GM12878 (cell line): Measurements from ENCODE around the gene SCYL1. TPM values are rescaled to one million over a fixed set of nuclear protein-coding genes. Genes with fewer than 3 reads are reported as not detected.
A peak's percentile ranks its signal among the peaks of the same experiment; 100 is the strongest.

Experiments used
- ATAC-seq: fragments of 200-7000 bp; cut with Tn5 transposase; 3 replicates; pipeline ENCODE4 v1.9.1; 2020; ENCODE audit warnings: mild to moderate bottlenecking, moderate library complexity
- BruUV-seq: library from RNA; stranded (reverse); fragments of 400-500 nt; replicated peaks from 2 replicates; lab custom pipeline; 2021; lab: Mats Ljungman, UMichigan
- CTCF ChIA-PET: fragments of 300-600 bp; sonication (Branson Sonifier 250); formaldehyde crosslinking; extraction: SDS; loops from one replicate; lab custom pipeline; 2021; ENCODE audit warnings: inconsistent platforms; lab: Yijun Ruan, JAX
- POLR2A ChIA-PET: fragments of 350-600 bp; formaldehyde crosslinking; extraction: SDS; loops from one replicate; lab custom pipeline; 2021; ENCODE audit warnings: inconsistent platforms; lab: Charles Lee
- RAD21 ChIA-PET: fragments of 300-600 bp; sonication (Branson Sonifier 250); formaldehyde crosslinking; loops from one replicate; lab custom pipeline; 2023; ENCODE audit warnings: antibody characterized with exemption; ENCODE audit not compliant: unreplicated experiment; lab: Charles Lee
- SMC1A ChIA-PET: fragments of 300-600 bp; sonication (Branson Sonifier 250); formaldehyde crosslinking; loops from one replicate; lab custom pipeline; 2023; ENCODE audit not compliant: unreplicated experiment, uncharacterized antibody; lab: Charles Lee
- DNase-seq: peaks from one replicate; pipeline ENCODE4 v3.0.0-alpha.2; 2011; ENCODE audit warnings: low read depth, low spot score
- FAIRE-seq: peaks from 3 replicates; lab custom pipeline; 2011; peaks lifted over from hg19 to GRCh38; lab: Jason Lieb, UNC
- H2AFZ ChIP-seq: 2 replicates; pipeline ENCODE4 v1.6.0; 2011; ENCODE audit warnings: low read depth, low read length, control low read depth; ENCODE audit not compliant: control insufficient read depth
- H3K27ac ChIP-seq: 2 replicates; pipeline ENCODE4 v1.5.1; 2011; ENCODE audit warnings: control low read depth; ENCODE audit not compliant: control insufficient read depth, insufficient read depth
- H3K27me3 ChIP-seq, 2 experiments: replicated peaks in 1 of 2; 2 replicates each; pipeline versions ENCODE4 v1.6.0 to v1.6.1; 2011; ENCODE audit warnings: low read length in 1 of 2; ENCODE audit not compliant: control insufficient read depth in 2 of 2, insufficient read depth in 2 of 2
- H3K36me3 ChIP-seq, 2 experiments: 2 replicates each; pipeline ENCODE4 v1.5.1; 2011; ENCODE audit warnings: low read length in 1 of 2; ENCODE audit not compliant: control insufficient read depth in 2 of 2, insufficient read depth in 2 of 2
- H3K4me1 ChIP-seq: 2 replicates; pipeline ENCODE4 v1.6.1; 2011; ENCODE audit warnings: mild to moderate bottlenecking, low read length, moderate library complexity, mixed read lengths; ENCODE audit not compliant: control insufficient read depth, insufficient read depth
- H3K4me2 ChIP-seq: 2 replicates; pipeline ENCODE4 v1.6.0; 2011; ENCODE audit warnings: control low read depth; ENCODE audit not compliant: control insufficient read depth, insufficient read depth
- H3K4me3 ChIP-seq: fragments of 200-600 bp; sonication (generic); 2 replicates; pipeline ENCODE4 v1.5.1; 2016
- H3K79me2 ChIP-seq: 2 replicates; pipeline ENCODE4 v1.6.0; 2011; ENCODE audit warnings: low read length; ENCODE audit not compliant: control insufficient read depth, insufficient read depth
- H3K9ac ChIP-seq: 2 replicates; pipeline ENCODE4 v1.8.0; 2011; ENCODE audit warnings: low read length, control low read depth, mixed read lengths; ENCODE audit not compliant: control insufficient read depth, insufficient read depth
- H3K9me3 ChIP-seq: replicated peaks from 3 replicates; pipeline ENCODE4 v1.5.1; 2011; ENCODE audit warnings: mild to moderate bottlenecking, low read length; ENCODE audit not compliant: control insufficient read depth, insufficient read depth
- H4K20me1 ChIP-seq: 2 replicates; pipeline ENCODE4 v1.6.0; 2011; ENCODE audit not compliant: control insufficient read depth, insufficient read depth
- CTCF ChIP-seq, 3 experiments: IDR thresholded peaks in 2 of 3; conservative IDR thresholded peaks in 1 of 3; 2 replicates each; pipeline ENCODE4 v1.5.1; 2011; ENCODE audit warnings: low read depth in 3 of 3, low read length in 3 of 3, mild to moderate bottlenecking in 3 of 3, control low read depth in 2 of 3, moderate library complexity in 2 of 3, inconsistent platforms in 1 of 3, mixed read lengths in 1 of 3; ENCODE audit not compliant: control insufficient read depth in 2 of 3, insufficient read depth in 1 of 3; ENCODE audit errors: extremely low read depth in 1 of 3
- DPF2 ChIP-seq: fragments of 450-650 bp; IDR thresholded peaks from 2 replicates; pipeline ENCODE4 v1.6.1; 2017; ENCODE audit warnings: mild to moderate bottlenecking
- EP300 ChIP-seq, 2 experiments: fragments of 150-350 bp in 1 of 2; IDR thresholded peaks; 2 replicates each; pipeline ENCODE4 v1.6.1; 2011 to 2012; ENCODE audit warnings: low read depth in 2 of 2, low read length in 2 of 2, borderline replicate concordance in 1 of 2, improper control_type of control experiment in 1 of 2, inconsistent platforms in 1 of 2; ENCODE audit not compliant: control insufficient read depth in 1 of 2
- FOXK2 ChIP-seq: fragments of 450-650 bp; IDR thresholded peaks from 2 replicates; pipeline ENCODE4 v1.6.1; 2017; ENCODE audit warnings: mild to moderate bottlenecking, moderate library complexity
- IKZF1 ChIP-seq: fragments of 450-650 bp; conservative IDR thresholded peaks from 2 replicates; pipeline ENCODE4 v1.6.1; 2017; ENCODE audit warnings: antibody characterized with exemption, mild to moderate bottlenecking
- KAT2A ChIP-seq: conservative IDR thresholded peaks from 2 replicates; pipeline ENCODE4 v1.6.1; 2011; ENCODE audit warnings: low read depth, low read length; ENCODE audit not compliant: control insufficient read depth
- MXI1 ChIP-seq: fragments of 150-350 bp; IDR thresholded peaks from 2 replicates; pipeline ENCODE4 v1.6.1; 2011; ENCODE audit warnings: low read depth, mild to moderate bottlenecking, inconsistent platforms, low read length, improper control_type of control experiment
- PAX5 ChIP-seq: IDR thresholded peaks from 2 replicates; pipeline ENCODE4 v1.6.1; 2011; ENCODE audit warnings: low read depth, low read length, borderline replicate concordance
- RBBP5 ChIP-seq: fragments of 200-600 bp; sonication (generic); conservative IDR thresholded peaks from 2 replicates; pipeline ENCODE4 v1.6.1; 2016
- SKIL ChIP-seq: fragments of 450-650 bp; IDR thresholded peaks from 2 replicates; pipeline ENCODE4 v1.6.1; 2017; ENCODE audit warnings: mild to moderate bottlenecking, low read depth, inconsistent platforms; ENCODE audit not compliant: poor library complexity, severe bottlenecking
- SMAD1 ChIP-seq: fragments of 450-650 bp; IDR thresholded peaks from 2 replicates; pipeline ENCODE4 v1.6.1; 2018; ENCODE audit warnings: mild to moderate bottlenecking, low read depth; ENCODE audit not compliant: partially characterized antibody
- SMAD5 ChIP-seq: IDR thresholded peaks from 2 replicates; pipeline ENCODE4 v1.6.1; 2016; ENCODE audit warnings: antibody characterized with exemption, low read depth
- TCF12 ChIP-seq: IDR thresholded peaks from 2 replicates; pipeline ENCODE4 v1.6.1; 2011; ENCODE audit warnings: low read depth, mild to moderate bottlenecking, low read length
- ZBTB11 ChIP-seq: fragments of 450-650 bp; formaldehyde crosslinking; IDR thresholded peaks from 2 replicates; pipeline ENCODE4 v1.5.0; 2022; ENCODE audit warnings: mild to moderate bottlenecking, missing genetic modification characterization
- ZNF24 ChIP-seq: fragments of 450-650 bp; IDR thresholded peaks from 2 replicates; pipeline ENCODE4 v1.6.1; 2017; ENCODE audit warnings: antibody characterized with exemption, mild to moderate bottlenecking
- WGBS: methylation state at CpG from one replicate; pipeline ENCODE4 v1.1.6; 2016; ENCODE audit warnings: low lambda C conversion rate; ENCODE audit not compliant: insufficient replicate concordance, insufficient coverage; ENCODE audit errors: missing lambda C conversion rate; 5-methylcytosine and 5-hydroxymethylcytosine counted together
- in situ Hi-C: fragments of 300-500 bp; cut with MboI; formaldehyde crosslinking; loops from 9 replicates; pipeline ENCODE4 v1.14.3; 2018; ENCODE audit warnings: mixed read lengths
- intact Hi-C: fragments of 100-400 bp; cut with micrococcal nuclease; formaldehyde crosslinking; loops from one replicate; pipeline ENCODE4 v1.14.2; 2022; ENCODE audit not compliant: unreplicated experiment
- polyA plus RNA-seq, 11 experiments: library from polyadenylated mRNA; depleted of rRNA in 4 of 11; unstranded in 6 of 11; stranded (reverse) in 5 of 11; fragments of >200 nt; fragmentation: Nextera tagmentation in 4 of 11; fragmentation: Illumina TruSeq in 1 of 11; extraction: Ambion mirVana in 4 of 11; extraction: Trizol in 1 of 11; gene quantifications; 1 replicate in 1 of 11; 2 replicates in 10 of 11; pipeline versions ENCODE4 v1.2.1 to v1.2.3, GENCODE V29; 2011 to 2016; ENCODE audit warnings: inconsistent platforms in 2 of 11, missing spikeins in 2 of 11, low read depth in 1 of 11
- total RNA-seq, 4 experiments: library from RNA; depleted of rRNA in 3 of 4; stranded (reverse); fragments of >200 nt in 3 of 4; fragmentation: Illumina TruSeq in 1 of 4; extraction: Trizol in 1 of 4; gene quantifications; 2 replicates each; pipeline versions ENCODE4 v1.2.1 to v1.2.3, GENCODE V29; 2013 to 2021

SCYL1 gene
- total and polyA plus RNA-seq, 10 of the 15 experiments (the other 5 are each of a cell fraction or from before 2014, with no cell fraction given), result 0.80 to 82.7 (median 51.2) TPM

GRCh38 chr11:65575568-65576231 is 50.8 kb downstream of the SCYL1 start, which contains the start of gene EHBP1L1:
EHBP1L1 (plus strand) TSS chr11:65576053; CDS start chr11:65576303, 250 bp downstream.
- no peaks in the 10 kb centered on the region for H3K9me3 ChIP-seq
- H3K4me1 ChIP-seq, result peaks cover 35% of the 10 kb centered on the region
- peaks cover 5 to 9% of the 10 kb centered on the region in 2 experiments; a peak in 3 of 4 replicates for H3K36me3 ChIP-seq
- peak; percentile 95 for FAIRE-seq
- peak within 1 kb of the TSS; percentile 96 for H3K27ac ChIP-seq
- peaks cover 71% of the 10 kb centered on the region for H3K79me2 ChIP-seq
- no TSS peak for BruUV-seq
- in situ Hi-C loops (no loop called here), intact Hi-C loops (no loop called here)
- RAD21 ChIA-PET, result interaction anchor here (0.9 to 4.0 kb wide), 8 partner anchors 12 to 87 kb away, joined by 4 to 132 read pairs (median 7); partner anchors contain the start of genes KCNK7, MAP3K11, PCNX3 and RELA
- SMC1A ChIA-PET, result interaction anchor here (0.6 to 4.2 kb wide), 5 partner anchors 12 to 39 kb away, joined by 3 to 93 read pairs (median 4); partner anchors contain the start of gene PCNX3
- DNase-seq, result peak; percentile 70
- no peaks in the 10 kb centered on the region; the same call in 1 of the 2 replicates for H4K20me1 ChIP-seq
- CTCF ChIA-PET, result interaction anchor here (0.6 to 5.7 kb wide), 9 partner anchors 12 to 204 kb away, joined by 3 to 130 read pairs (median 4); partner anchors contain the start of gene KCNK7
- H3K4me2 ChIP-seq, result peak within 1 kb of the TSS; percentile 100
- peak within 1 kb of the TSS; percentile 88 for H3K9ac ChIP-seq
- H3K27me3 ChIP-seq, result no peaks in the 10 kb centered on the region
- H2AFZ ChIP-seq, result peak within 1 kb of the TSS; percentile 61
- POLR2A ChIA-PET, result interaction anchor here (0.5 to 4.9 kb wide), 7 partner anchors 12 to 64 kb away, joined by 3 to 129 read pairs (median 7); partner anchors contain the start of genes MAP3K11 and PCNX3
- peak within 1 kb of the TSS; percentile 97 for H3K4me3 ChIP-seq
- under 1% methylated on average over 37 of the region's 69 CpGs for WGBS
- peak; percentile 27 for ATAC-seq
- TF ChIP-seq ZBTB11 (no peak), FOXK2 (no peak), DPF2 (peak; percentile 84; the same call in 1 of the 2 replicates), KAT2A (no peak), PAX5 (peak; percentile 75), SMAD1 (no peak), CTCF (IDR thresholded peaks at IDR 0.05 in 2 of 3, conservative IDR thresholded peaks at IDR 0.05 in 1 of 3; ENCODE audit: control insufficient read depth in 2 of 3, extremely low read depth in 1 of 3, insufficient read depth in 1 of 3, low read depth in 3 of 3, low read length in 3 of 3) (no peak), RBBP5 (no peak), SMAD5 (no peak; the same call in 1 of the 2 replicates), SKIL (no peak), MXI1 (peak; percentile 45; the same call in 1 of the 2 replicates), TCF12 (peak; percentile 53; the same call in 1 of the 2 replicates), EP300 (IDR thresholded peaks at IDR 0.05; ENCODE audit: borderline replicate concordance in 1 of 2, control insufficient read depth in 1 of 2, low read depth in 2 of 2, low read length in 2 of 2) (peak in 1 of 2 experiments; percentile 52; a peak in 1 of 4 replicates), ZNF24 (no peak), IKZF1 (peak; percentile 97)
